ENCODE results near the gene ZNF236. TPM values are rescaled to one million over a fixed set of nuclear protein-coding genes. Genes with fewer than 3 reads are reported as not detected.
A peak's percentile ranks its signal among the peaks of the same experiment; 100 is the strongest.

ZNF236 gene
- total and polyA plus RNA-seq, 2 donors (not counting 1 experiment from before 2014, with no cell fraction given), result 2.9 to 8.4 TPM

DNA sequence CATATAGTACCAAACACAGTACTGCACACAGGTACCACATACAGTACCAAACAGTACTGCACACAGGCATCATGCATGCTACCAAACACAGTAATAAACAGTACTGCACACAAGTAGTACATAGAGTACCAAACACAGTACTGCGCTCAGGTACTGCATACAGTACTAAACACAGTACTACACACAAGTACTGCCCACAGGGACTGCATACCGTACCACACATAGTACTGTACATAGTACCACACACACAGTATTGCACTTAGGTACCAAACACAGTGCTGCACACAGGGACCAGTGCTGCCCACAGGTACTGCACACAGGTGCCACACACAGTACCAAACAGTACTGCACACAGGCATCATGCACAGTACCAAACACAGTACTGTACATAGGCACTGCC lies 74.9 kb downstream of the ZNF236 start:
- Histone ChIP-seq H3K9me3 (ENCODE audit: control insufficient read depth, insufficient read depth, low read depth, low read length) (peaks cover 2% of the 10 kb centered on the region), H3K27ac (ENCODE audit: insufficient read depth, low read length) (no peak overlapping the region), H3K9ac (ENCODE audit: insufficient read depth, low read length) (no peak overlapping the region), H4K20me1 (ENCODE audit: control insufficient read depth, extremely low read depth, insufficient read depth, low read length) (no peaks in the 10 kb centered on the region), H3K79me2 (ENCODE audit: control insufficient read depth, insufficient read depth, low read length) (no peaks in the 10 kb centered on the region), H2AFZ (ENCODE audit: low read length) (no peak overlapping the region), H3K36me3 (ENCODE audit: control insufficient read depth, insufficient read depth, low read length) (peaks cover 23% of the 10 kb centered on the region), H3K4me2 (ENCODE audit: extremely low read depth, insufficient read depth, low read length) (no peak overlapping the region), H3K27me3 (ENCODE audit: control insufficient read depth, insufficient read depth, low read length) (no peaks in the 10 kb centered on the region), H3K4me3 (replicated peaks in 1 of 4; ENCODE audit: control extremely low read depth in 1 of 4, insufficient read depth in 1 of 4, low read depth in 3 of 4, low read length in 4 of 4) (no peak overlapping the region), H3K4me1 (ENCODE audit: control insufficient read depth, extremely low read depth, insufficient read depth, low read length) (no peaks in the 10 kb centered on the region)
- no peak for DNase-seq (ENCODE audit: low read depth in 2 of 2)
- TF ChIP-seq, protein P1, sequence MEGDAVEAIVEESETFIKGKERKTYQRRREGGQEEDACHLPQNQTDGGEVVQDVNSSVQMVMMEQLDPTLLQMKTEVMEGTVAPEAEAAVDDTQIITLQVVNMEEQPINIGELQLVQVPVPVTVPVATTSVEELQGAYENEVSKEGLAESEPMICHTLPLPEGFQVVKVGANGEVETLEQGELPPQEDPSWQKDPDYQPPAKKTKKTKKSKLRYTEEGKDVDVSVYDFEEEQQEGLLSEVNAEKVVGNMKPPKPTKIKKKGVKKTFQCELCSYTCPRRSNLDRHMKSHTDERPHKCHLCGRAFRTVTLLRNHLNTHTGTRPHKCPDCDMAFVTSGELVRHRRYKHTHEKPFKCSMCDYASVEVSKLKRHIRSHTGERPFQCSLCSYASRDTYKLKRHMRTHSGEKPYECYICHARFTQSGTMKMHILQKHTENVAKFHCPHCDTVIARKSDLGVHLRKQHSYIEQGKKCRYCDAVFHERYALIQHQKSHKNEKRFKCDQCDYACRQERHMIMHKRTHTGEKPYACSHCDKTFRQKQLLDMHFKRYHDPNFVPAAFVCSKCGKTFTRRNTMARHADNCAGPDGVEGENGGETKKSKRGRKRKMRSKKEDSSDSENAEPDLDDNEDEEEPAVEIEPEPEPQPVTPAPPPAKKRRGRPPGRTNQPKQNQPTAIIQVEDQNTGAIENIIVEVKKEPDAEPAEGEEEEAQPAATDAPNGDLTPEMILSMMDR (conservative IDR thresholded peaks at IDR 0.05 in 1 of 2, IDR thresholded peaks at IDR 0.05 in 1 of 2; ENCODE audit: low read depth in 1 of 2, low read length in 2 of 2), result no peak
- no peak for TF ChIP-seq EZH2 (IDR thresholded peaks at IDR 0.05; ENCODE audit: low read length, missing control alignments)

GRCh38 chr18:76903386-76903785 lies 81.0 kb downstream of the ZNF236 start:
- Histone ChIP-seq H3K9me3 (ENCODE audit: control insufficient read depth, insufficient read depth, low read depth, low read length) (no peaks in the 10 kb centered on the region), H3K4me2 (ENCODE audit: extremely low read depth, insufficient read depth, low read length) (no peak overlapping the region), H3K4me3 (replicated peaks in 1 of 4; ENCODE audit: control extremely low read depth in 1 of 4, insufficient read depth in 1 of 4, low read depth in 3 of 4, low read length in 4 of 4) (no peak overlapping the region), H3K27ac (ENCODE audit: insufficient read depth, low read length) (no peak overlapping the region), H4K20me1 (ENCODE audit: control insufficient read depth, extremely low read depth, insufficient read depth, low read length) (no peaks in the 10 kb centered on the region), H2AFZ (ENCODE audit: low read length) (no peak overlapping the region), H3K79me2 (ENCODE audit: control insufficient read depth, insufficient read depth, low read length) (no peaks in the 10 kb centered on the region), H3K36me3 (ENCODE audit: control insufficient read depth, insufficient read depth, low read length) (no peaks in the 10 kb centered on the region), H3K9ac (ENCODE audit: insufficient read depth, low read length) (no peak overlapping the region), H3K27me3 (ENCODE audit: control insufficient read depth, insufficient read depth, low read length) (no peaks in the 10 kb centered on the region), H3K4me1 (ENCODE audit: control insufficient read depth, extremely low read depth, insufficient read depth, low read length) (no peaks in the 10 kb centered on the region)
- DNase-seq (ENCODE audit: low read depth in 2 of 2), result peak in 1 of 2 donors; percentile 6
- TF ChIP-seq EZH2 (IDR thresholded peaks at IDR 0.05; ENCODE audit: low read length, missing control alignments), result no peak
- TF ChIP-seq, protein P1 (conservative IDR thresholded peaks at IDR 0.05 in 1 of 2, IDR thresholded peaks at IDR 0.05 in 1 of 2; ENCODE audit: low read depth in 1 of 2, low read length in 2 of 2), result no peak

- DNase-seq (ENCODE audit: low read depth in 2 of 2), result no peak
- no peak overlapping the region for H3K27ac ChIP-seq (ENCODE audit: insufficient read depth, low read length)
- no peak overlapping the region for H3K4me2 ChIP-seq (ENCODE audit: extremely low read depth, insufficient read depth, low read length)
- H3K4me3 ChIP-seq (replicated peaks in 1 of 4; ENCODE audit: control extremely low read depth in 1 of 4, insufficient read depth in 1 of 4, low read depth in 3 of 4, low read length in 4 of 4), result no peak overlapping the region
- no peaks in the 10 kb centered on the region for H3K9me3 ChIP-seq (ENCODE audit: control insufficient read depth, insufficient read depth, low read depth, low read length)
- no peaks in the 10 kb centered on the region for H3K4me1 ChIP-seq (ENCODE audit: control insufficient read depth, extremely low read depth, insufficient read depth, low read length)
- H4K20me1 ChIP-seq (ENCODE audit: control insufficient read depth, extremely low read depth, insufficient read depth, low read length), result no peaks in the 10 kb centered on the region
- no peak for TF ChIP-seq EZH2 (IDR thresholded peaks at IDR 0.05; ENCODE audit: low read length, missing control alignments)
- TF ChIP-seq, protein P1 (conservative IDR thresholded peaks at IDR 0.05 in 1 of 2, IDR thresholded peaks at IDR 0.05 in 1 of 2; ENCODE audit: low read depth in 1 of 2, low read length in 2 of 2), result no peak
- no peak overlapping the region for H2AFZ ChIP-seq (ENCODE audit: low read length)
- no peak overlapping the region for H3K9ac ChIP-seq (ENCODE audit: insufficient read depth, low read length)
- H3K79me2 ChIP-seq (ENCODE audit: control insufficient read depth, insufficient read depth, low read length), result no peaks in the 10 kb centered on the region
- no peaks in the 10 kb centered on the region for H3K36me3 ChIP-seq (ENCODE audit: control insufficient read depth, insufficient read depth, low read length)
- no peaks in the 10 kb centered on the region for H3K27me3 ChIP-seq (ENCODE audit: control insufficient read depth, insufficient read depth, low read length)
These were observed 83.5 kb downstream of the ZNF236 start for GRCh38 chr18:76905821-76906220.

All from fibroblast of lung (primary cell).